Testis (tissue), 2 donors: ENCODE data around the gene MAN1C1.

ENCODE experiments used
- POLR2A ChIP-seq: fragments of 450-650 bp; IDR thresholded peaks from one replicate; pipeline ENCODE4 v1.6.1; 2017; ENCODE audit warnings: antibody characterized with exemption, mild to moderate bottlenecking, moderate library complexity
- TF ChIP-seq, protein P1 (sequence below), 3 experiments: fragments of 450-650 bp in 2 of 3; fragments of 200-600 bp in 1 of 3; sonication (generic) in 1 of 3; IDR thresholded peaks; one replicate each; pipeline ENCODE4 v1.5.1; 2016 to 2019; ENCODE audit warnings: antibody characterized with exemption in 3 of 3, mild to moderate bottlenecking in 2 of 3, moderate library complexity in 1 of 3

DNA sequence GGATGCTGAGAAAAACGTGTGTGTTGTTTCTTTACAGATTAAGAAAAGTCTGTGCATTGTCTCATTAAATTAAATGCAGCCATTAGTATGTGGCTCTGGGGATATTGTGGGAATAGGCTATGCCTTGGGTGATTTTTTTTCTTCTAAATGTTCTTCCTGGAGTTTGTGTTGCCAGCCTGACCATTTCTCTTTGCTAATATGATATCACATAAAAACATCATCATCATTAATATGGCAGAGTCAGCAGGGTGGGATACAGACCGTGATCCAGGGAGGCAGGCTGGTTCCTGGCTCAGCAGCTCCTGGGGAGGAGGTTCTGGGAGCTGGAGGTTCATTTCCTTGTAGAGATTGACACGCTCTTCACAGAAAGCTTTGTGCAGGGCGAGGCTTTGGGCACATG lies 122.8 kb downstream of the MAN1C1 start:
- TF ChIP-seq, protein P1, sequence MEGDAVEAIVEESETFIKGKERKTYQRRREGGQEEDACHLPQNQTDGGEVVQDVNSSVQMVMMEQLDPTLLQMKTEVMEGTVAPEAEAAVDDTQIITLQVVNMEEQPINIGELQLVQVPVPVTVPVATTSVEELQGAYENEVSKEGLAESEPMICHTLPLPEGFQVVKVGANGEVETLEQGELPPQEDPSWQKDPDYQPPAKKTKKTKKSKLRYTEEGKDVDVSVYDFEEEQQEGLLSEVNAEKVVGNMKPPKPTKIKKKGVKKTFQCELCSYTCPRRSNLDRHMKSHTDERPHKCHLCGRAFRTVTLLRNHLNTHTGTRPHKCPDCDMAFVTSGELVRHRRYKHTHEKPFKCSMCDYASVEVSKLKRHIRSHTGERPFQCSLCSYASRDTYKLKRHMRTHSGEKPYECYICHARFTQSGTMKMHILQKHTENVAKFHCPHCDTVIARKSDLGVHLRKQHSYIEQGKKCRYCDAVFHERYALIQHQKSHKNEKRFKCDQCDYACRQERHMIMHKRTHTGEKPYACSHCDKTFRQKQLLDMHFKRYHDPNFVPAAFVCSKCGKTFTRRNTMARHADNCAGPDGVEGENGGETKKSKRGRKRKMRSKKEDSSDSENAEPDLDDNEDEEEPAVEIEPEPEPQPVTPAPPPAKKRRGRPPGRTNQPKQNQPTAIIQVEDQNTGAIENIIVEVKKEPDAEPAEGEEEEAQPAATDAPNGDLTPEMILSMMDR (IDR thresholded peaks at IDR 0.05) = no peak
- no peak for TF ChIP-seq POLR2A
